Activated naive CD4-positive, alpha-beta T cell treated with anti-CD3 and anti-CD28 coated beads, Interleukin-2, amount 50 U/mL, for 72 hours (primary cell): ENCODE data around the gene ATP6V0E1. TPM values are rescaled to one million over a fixed set of nuclear protein-coding genes. Genes with fewer than 3 reads are reported as not detected.
"Not testable (repeated sequence)": the region's sequence is repeated elsewhere in the genome, so short reads cannot be mapped to it uniquely, and the experiment has no call there.

Source experiments
- ATAC-seq, 2 donors: fragments of 150-1000 bp; cut with Tn5 transposase; 2 replicates each; pipeline ENCODE4 v1.10.0; 2021; ENCODE audit warnings: mild to moderate bottlenecking in 2 of 2, moderate library complexity in 2 of 2
- DNase-seq, 2 donors: peaks; one replicate each; pipeline ENCODE4 v3.0.0; 2021 to 2022; ENCODE audit warnings: low spot score in 2 of 2
- H3K27ac Mint-ChIP-seq, 2 donors: one replicate each; pipeline ENCODE4 v1.8.0; 2022; ENCODE audit warnings: mild to moderate bottlenecking in 2 of 2, mixed read lengths in 2 of 2
- H3K36me3 Mint-ChIP-seq, 2 donors: one replicate each; pipeline ENCODE4 v1.8.0; 2022; ENCODE audit warnings: mixed read lengths in 2 of 2
- H3K9me3 Mint-ChIP-seq, 2 donors: one replicate each; pipeline ENCODE4 v1.8.0; 2022; ENCODE audit warnings: mixed read lengths in 2 of 2
- total RNA-seq, 2 donors: library from RNA; stranded (reverse); gene quantifications; one replicate each; pipeline ENCODE4 v1.2.3, GENCODE V29; 2022

Gene ATP6V0E1
- total RNA-seq, 2 donors from 2014 or later = 84.7 to 88.3 TPM

GRCh38 chr5:173041881-173042762 is 58.6 kb downstream of the ATP6V0E1 start:
- peaks cover 0 to 3% of the 10 kb centered on the region in 2 donors for H3K9me3 Mint-ChIP-seq
- DNase-seq (no peak), ATAC-seq (no peak)
- H3K27ac Mint-ChIP-seq = peak overlapping the region in 1 of 2 donors; percentile 39
- peaks cover 0 to 15% of the 10 kb centered on the region in 2 donors for H3K36me3 Mint-ChIP-seq

- DNase-seq (no peak), ATAC-seq (no peak)
- Mint-ChIP-seq H3K9me3 (peaks cover 0 to 3% of the 10 kb centered on the region in 2 donors), H3K27ac (peak overlapping the region in 1 of 2 donors; percentile 39), H3K36me3 (peaks cover 0 to 15% of the 10 kb centered on the region in 2 donors)
Measured at GRCh38 chr5:173042763-173043107, 59.2 kb downstream of the ATP6V0E1 start.

GRCh38 chr5:173045474-173045873 is 61.9 kb downstream of the ATP6V0E1 start:
- Mint-ChIP-seq H3K36me3 (peaks cover 0 to 3% of the 10 kb centered on the region in 2 donors), H3K27ac (peak overlapping the region in 1 of 2 donors; percentile 50), H3K9me3 (peaks cover 0 to 1% of the 10 kb centered on the region in 2 donors)
- DNase-seq (no peak), ATAC-seq (no peak)

GRCh38 chr5:173047096-173047837 is 63.7 kb downstream of the ATP6V0E1 start:
- not testable (repeated sequence) for H3K9me3 Mint-ChIP-seq, H3K36me3 Mint-ChIP-seq, ATAC-seq, DNase-seq
- H3K27ac Mint-ChIP-seq = peak overlapping the region in 1 of 2 donors; percentile 81

- Mint-ChIP-seq H3K27ac (no peak overlapping the region), H3K9me3 (no peaks in the 10 kb centered on the region), H3K36me3 (no peaks in the 10 kb centered on the region)
- no peak for DNase-seq
- ATAC-seq = no peak
Measured at GRCh38 chr5:173047838-173048105, 64.2 kb downstream of the ATP6V0E1 start.

DNA sequence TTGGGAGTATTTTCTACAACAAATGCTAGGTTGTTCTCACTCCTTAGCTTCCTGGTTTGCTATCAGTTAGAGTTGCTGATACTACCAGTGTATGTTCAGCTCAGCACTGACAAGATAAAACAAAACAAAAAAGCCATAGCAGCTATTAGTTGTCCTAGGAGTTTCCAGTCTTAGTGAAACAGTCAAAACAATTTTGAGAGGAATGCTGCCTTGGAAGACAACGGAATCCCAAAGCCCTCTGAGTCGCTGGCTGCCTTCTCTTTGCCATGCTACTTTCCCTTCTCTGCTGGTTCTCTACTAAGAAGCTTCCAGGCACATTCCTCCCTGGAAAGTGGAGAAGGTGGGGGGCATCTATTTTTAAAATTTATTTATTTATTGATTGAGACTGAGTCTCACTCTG is 67.2 kb downstream of the ATP6V0E1 start:
- no peak for DNase-seq
- Mint-ChIP-seq H3K9me3 (no peaks in the 10 kb centered on the region), H3K27ac (no peak overlapping the region), H3K36me3 (no peaks in the 10 kb centered on the region)
- ATAC-seq = no peak

GRCh38 chr5:173051746-173052145 is 68.2 kb downstream of the ATP6V0E1 start:
- no peak overlapping the region for H3K27ac Mint-ChIP-seq
- H3K36me3 Mint-ChIP-seq = no peaks in the 10 kb centered on the region

DNA sequence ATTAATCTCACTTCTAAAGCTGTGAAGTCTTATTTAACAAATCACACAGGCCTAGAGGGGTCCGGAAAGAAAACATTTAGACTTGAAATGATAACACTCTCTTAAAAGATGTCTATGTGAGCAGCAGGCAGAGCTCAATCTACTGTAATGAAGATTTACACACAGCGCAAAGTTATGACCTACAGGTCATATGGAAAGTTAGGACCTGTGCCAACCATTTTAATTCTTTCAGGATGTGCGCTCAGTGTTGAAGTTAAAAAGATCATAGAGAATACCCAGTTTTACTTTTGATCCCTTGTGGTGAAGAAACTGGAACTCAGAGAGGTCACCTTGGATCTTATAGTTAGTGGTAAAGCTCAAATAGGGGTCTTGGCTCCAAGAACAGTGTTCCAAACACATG is 69.5 kb downstream of the ATP6V0E1 start:
- Mint-ChIP-seq H3K9me3 (no peaks in the 10 kb centered on the region), H3K27ac (no peak overlapping the region), H3K36me3 (no peaks in the 10 kb centered on the region)
- no peak for DNase-seq
- no peak for ATAC-seq

More at GRCh38 chr5:173051746-173052145, 68.2 kb downstream of the ATP6V0E1 start:
- DNase-seq (no peak), ATAC-seq (no peak)
- H3K9me3 Mint-ChIP-seq = no peaks in the 10 kb centered on the region

- no peaks in the 10 kb centered on the region for H3K36me3 Mint-ChIP-seq
- ATAC-seq = no peak
- DNase-seq = no peak
Measured at GRCh38 chr5:173055042-173055721, 71.6 kb downstream of the ATP6V0E1 start.

DNA sequence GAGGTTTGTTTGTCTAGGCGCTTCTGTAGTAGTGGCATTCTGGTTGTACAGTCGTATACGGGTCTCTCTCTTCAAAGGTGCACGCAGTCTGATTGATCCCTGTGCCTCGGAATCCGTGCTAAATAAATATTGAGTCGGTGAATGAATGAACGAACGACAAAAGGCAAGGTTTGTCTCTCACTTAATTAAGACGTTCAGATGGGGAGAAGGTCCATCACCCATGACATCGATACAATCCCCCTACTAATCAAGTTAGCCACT is 72.1 kb downstream of the ATP6V0E1 start:
- H3K9me3 Mint-ChIP-seq = no peaks in the 10 kb centered on the region
- DNase-seq (peak in 1 of 2 donors; percentile 10), ATAC-seq (no peak)
- peak overlapping the region; percentile 91 to 97 for H3K27ac Mint-ChIP-seq
- no peaks in the 10 kb centered on the region for H3K36me3 Mint-ChIP-seq

More at GRCh38 chr5:173055042-173055721, 71.6 kb downstream of the ATP6V0E1 start:
- H3K9me3 Mint-ChIP-seq = no peaks in the 10 kb centered on the region
- peak overlapping the region; percentile 91 to 97 for H3K27ac Mint-ChIP-seq

DNA sequence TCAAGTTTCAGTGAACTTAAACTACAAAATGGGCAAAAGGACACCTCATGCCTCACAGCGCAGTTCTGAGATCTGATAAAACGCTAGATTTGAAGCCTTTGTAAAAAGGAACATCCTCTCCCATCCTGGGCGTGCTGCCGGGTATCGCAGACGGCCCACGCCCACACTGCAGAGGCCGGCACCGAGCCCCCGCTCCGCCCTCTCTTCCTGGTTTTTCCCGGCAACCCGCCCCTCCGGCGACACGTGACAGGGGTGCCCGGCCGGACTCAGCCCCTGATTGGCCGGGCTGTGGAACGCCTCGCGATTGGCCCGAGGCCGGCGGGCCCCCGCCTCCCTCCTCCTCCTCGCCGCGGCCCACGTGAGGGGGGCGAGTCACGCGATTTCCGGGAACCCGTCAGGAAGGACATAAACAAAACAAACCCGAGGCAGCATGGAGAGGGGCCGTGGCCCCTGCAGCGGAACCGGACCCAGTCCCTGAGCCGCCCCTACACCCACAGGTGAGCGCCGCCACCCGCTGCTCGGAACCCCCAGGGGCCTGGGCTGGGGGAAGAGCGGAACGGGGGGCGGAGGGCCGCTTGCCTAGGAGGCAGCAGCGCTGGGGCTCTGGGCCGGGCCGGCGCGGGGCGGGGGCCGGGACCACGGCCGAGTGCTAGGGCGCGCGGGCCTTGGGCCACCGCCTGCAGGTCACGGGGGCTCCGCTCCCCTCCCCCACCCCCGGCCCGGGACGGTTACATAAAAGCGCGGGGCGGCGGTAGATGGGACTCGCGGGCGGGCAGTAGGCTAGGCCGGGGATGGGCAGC is 72.6 kb downstream of the ATP6V0E1 start, which contains the start of gene CREBRF:
TSS of gene CREBRF (plus strand) at position 370 of the 800 bp plus-strand sequence. CDS start 24,424 bp downstream, outside the sequence.
- Mint-ChIP-seq H3K27ac (peak within 1 kb of the TSS; percentile 91 to 97), H3K36me3 (no peaks in the 10 kb centered on the region), H3K9me3 (no peaks in the 10 kb centered on the region)
- ATAC-seq (peak; percentile 74), DNase-seq (peak; percentile 97 to 99)

DNA sequence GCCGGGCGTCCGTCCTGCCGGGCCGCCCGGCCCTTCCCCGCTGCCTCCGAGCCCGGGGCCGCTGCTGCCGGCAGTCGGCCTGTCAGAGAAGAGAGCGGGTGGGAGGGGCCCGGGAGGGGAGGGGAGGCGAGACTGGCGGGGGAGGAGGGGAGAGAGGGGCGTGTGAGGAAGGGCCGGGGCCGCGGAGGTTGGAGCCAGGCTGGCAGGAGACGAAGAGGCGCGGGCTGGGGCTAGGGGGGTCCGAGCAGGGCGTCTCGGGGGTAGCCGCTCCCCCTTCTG is 73.2 kb downstream of the ATP6V0E1 start:
- peak; percentile 43 to 63 for ATAC-seq
- H3K9me3 Mint-ChIP-seq = no peaks in the 10 kb centered on the region
- DNase-seq = no peak
- H3K36me3 Mint-ChIP-seq = no peaks in the 10 kb centered on the region
- peak overlapping the region; percentile 84 to 91 for H3K27ac Mint-ChIP-seq

GRCh38 chr5:173057062-173057924 is 73.7 kb downstream of the ATP6V0E1 start:
- peak; percentile 98 to 99 for DNase-seq
- Mint-ChIP-seq H3K9me3 (no peaks in the 10 kb centered on the region), H3K27ac (peak overlapping the region; percentile 84 to 91), H3K36me3 (no peaks in the 10 kb centered on the region)
- peak; percentile 86 to 89 for ATAC-seq

- Mint-ChIP-seq H3K9me3 (no peaks in the 10 kb centered on the region), H3K27ac (peak overlapping the region; percentile 66 to 73), H3K36me3 (no peaks in the 10 kb centered on the region)
- DNase-seq (no peak), ATAC-seq (no peak)
Measured at GRCh38 chr5:173062141-173062540, 78.6 kb downstream of the ATP6V0E1 start.

GRCh38 chr5:173065155-173065554 is 81.6 kb downstream of the ATP6V0E1 start:
- Mint-ChIP-seq H3K9me3 (no peaks in the 10 kb centered on the region), H3K27ac (peak overlapping the region; percentile 39 to 74), H3K36me3 (no peaks in the 10 kb centered on the region)
- ATAC-seq (peak; percentile 71 to 88), DNase-seq (no peak)

- ATAC-seq = no peak
- no peak for DNase-seq
- H3K36me3 Mint-ChIP-seq = no peaks in the 10 kb centered on the region
- H3K9me3 Mint-ChIP-seq = no peaks in the 10 kb centered on the region
- peak overlapping the region; percentile 26 to 79 for H3K27ac Mint-ChIP-seq
Measured at GRCh38 chr5:173069671-173070070, 86.1 kb downstream of the ATP6V0E1 start.
